ENCODE data around the gene DLG2. TPM values are rescaled to one million over a fixed set of nuclear protein-coding genes. Genes with fewer than 3 reads are reported as not detected.

Gene DLG2
- total RNA-seq, 4 donors from 2014 or later: 11.0 to 34.2 (median 19.8) TPM

DNA sequence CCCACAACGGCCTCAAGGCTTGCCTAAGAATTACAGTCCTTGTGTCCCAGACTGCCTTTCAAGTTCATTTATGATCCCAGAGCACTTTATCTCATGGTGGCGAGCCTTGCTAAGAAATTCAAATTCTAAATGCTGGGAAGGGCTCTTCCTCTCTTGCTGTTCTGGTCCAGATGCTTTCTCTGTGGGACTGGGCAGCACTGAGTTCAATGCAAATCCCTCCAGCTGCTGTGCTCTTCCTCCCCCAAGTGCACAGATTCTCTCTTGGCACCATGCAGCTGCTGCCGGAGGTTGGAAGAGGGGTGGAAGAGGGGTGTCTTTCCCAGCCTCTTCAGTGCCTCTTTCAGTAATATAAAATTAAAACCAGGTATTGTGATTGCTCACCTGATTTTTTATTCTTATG, 828.0 kb downstream of the DLG2 start:
- TF ChIP-seq POLR2A (IDR thresholded peaks at IDR 0.05) (no peak), POLR2AphosphoS5 (IDR thresholded peaks at IDR 0.05) (no peak), EP300 (IDR thresholded peaks at IDR 0.05) (no peak), CTCF (IDR thresholded peaks at IDR 0.05) (no peak)
- Histone ChIP-seq H3K36me3 (no peaks in the 10 kb centered on the region), H3K9me3 (no peaks in the 10 kb centered on the region), H3K4me1 (peaks cover 0 to 3% (median 0%) of the 10 kb centered on the region in 3 donors), H3K4me3 (no peak overlapping the region), H3K27ac (no peak overlapping the region), H3K27me3 (no peaks in the 10 kb centered on the region)
- WGBS, 2 donors (ENCODE audit: low coverage in 1 of 2): 60% methylated on average over 1 of the region's 3 CpGs; no CpG with 5 or more reads in 1 of the 2 donors
- no peak for ATAC-seq

GRCh38 chr11:84795698-84796097, 831.4 kb downstream of the DLG2 start:
- no peaks in the 10 kb centered on the region for H3K36me3 ChIP-seq
- H3K27ac ChIP-seq: no peak overlapping the region
- no peak for ATAC-seq
- TF ChIP-seq POLR2A (IDR thresholded peaks at IDR 0.05): no peak
- no peak for TF ChIP-seq EP300 (IDR thresholded peaks at IDR 0.05)
- no peak for TF ChIP-seq POLR2AphosphoS5 (IDR thresholded peaks at IDR 0.05)
- 100% methylated on average over 2 of the region's 8 CpGs; no CpG with 5 or more reads in 1 of the 2 donors for WGBS, 2 donors (ENCODE audit: low coverage in 1 of 2)
- H3K4me3 ChIP-seq: no peak overlapping the region
- peaks cover 0 to 3% (median 0%) of the 10 kb centered on the region in 3 donors for H3K9me3 ChIP-seq
- no peaks in the 10 kb centered on the region for H3K4me1 ChIP-seq
- H3K27me3 ChIP-seq: no peaks in the 10 kb centered on the region

DNA sequence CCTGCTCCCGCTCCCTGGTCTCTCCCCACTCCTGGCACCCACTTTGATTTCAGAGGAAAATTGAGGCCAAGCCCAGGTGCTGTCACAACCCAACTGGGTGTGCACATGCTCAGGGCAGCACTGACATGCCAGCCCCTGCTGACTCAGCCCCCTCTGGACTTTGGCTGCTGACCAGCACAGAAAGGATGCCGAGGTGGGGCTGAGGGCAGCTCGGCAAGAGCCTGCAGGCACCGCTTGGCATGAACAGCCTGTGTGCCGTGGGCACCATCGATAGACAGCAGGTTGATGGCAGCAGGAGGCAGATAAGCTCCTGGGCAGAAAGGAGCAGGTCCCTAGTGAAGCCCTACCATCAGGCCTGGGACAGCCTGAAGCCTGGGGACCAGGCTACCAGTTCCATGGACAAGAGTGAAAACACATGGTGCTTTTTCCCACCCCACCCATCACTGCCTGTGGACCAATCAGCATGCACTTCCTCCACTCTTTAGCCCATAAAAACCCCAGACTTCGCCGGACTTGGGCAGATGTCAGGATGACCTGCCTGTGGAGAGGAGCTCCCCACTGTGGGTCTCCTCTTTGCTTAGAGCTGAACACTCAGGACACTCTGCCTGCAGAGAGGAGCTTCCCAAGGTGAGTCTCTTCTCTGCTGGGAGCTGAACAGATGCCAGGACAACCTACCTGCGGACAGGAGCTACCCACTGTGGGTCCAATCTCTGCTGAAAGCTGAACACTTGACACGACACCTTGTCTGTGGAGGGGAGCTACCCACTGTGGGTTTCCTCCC, 832.3 kb downstream of the DLG2 start:
- no peaks in the 10 kb centered on the region for H3K4me1 ChIP-seq
- no peak for ATAC-seq
- 100% methylated on average over 1 of the region's 10 CpGs; no CpG with 5 or more reads in 1 of the 2 donors for WGBS, 2 donors (ENCODE audit: low coverage in 1 of 2)
- no peaks in the 10 kb centered on the region for H3K36me3 ChIP-seq
- TF ChIP-seq CTCF (IDR thresholded peaks at IDR 0.05) (no peak), POLR2A (IDR thresholded peaks at IDR 0.05) (no peak), POLR2AphosphoS5 (IDR thresholded peaks at IDR 0.05) (no peak), EP300 (IDR thresholded peaks at IDR 0.05) (no peak)
- peaks cover 0 to 5% (median 0%) of the 10 kb centered on the region in 3 donors for H3K9me3 ChIP-seq
- H3K4me3 ChIP-seq: no peak overlapping the region
- no peak overlapping the region for H3K27ac ChIP-seq
- no peaks in the 10 kb centered on the region for H3K27me3 ChIP-seq

DNA sequence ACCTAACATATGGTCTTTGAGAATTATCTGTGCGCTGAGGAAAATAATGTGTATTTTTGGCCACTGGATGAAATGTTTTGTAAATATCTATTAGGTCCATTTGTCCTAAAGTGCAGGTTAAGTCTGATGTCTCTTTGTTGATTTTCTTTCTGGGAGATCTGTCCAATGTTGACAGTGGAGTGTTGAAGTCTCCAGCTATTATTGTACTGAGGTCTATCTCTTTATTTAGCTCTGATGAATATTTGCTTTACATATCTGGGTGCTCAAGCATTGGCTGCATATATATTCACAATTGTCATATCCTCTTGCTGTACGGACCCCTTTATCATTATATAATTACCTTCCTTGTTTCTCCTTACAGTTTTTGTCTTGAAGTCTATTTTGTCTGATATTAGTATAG, 833.8 kb downstream of the DLG2 start:
- Histone ChIP-seq H3K9me3 (peaks cover 0 to 5% (median 0%) of the 10 kb centered on the region in 3 donors), H3K4me3 (no peak overlapping the region), H3K27ac (no peak overlapping the region), H3K4me1 (no peaks in the 10 kb centered on the region), H3K36me3 (no peaks in the 10 kb centered on the region), H3K27me3 (no peaks in the 10 kb centered on the region)
- no peak for TF ChIP-seq POLR2AphosphoS5 (IDR thresholded peaks at IDR 0.05)
- no peak for TF ChIP-seq EP300 (IDR thresholded peaks at IDR 0.05)
- no peak for TF ChIP-seq POLR2A (IDR thresholded peaks at IDR 0.05)
- TF ChIP-seq CTCF (IDR thresholded peaks at IDR 0.05): no peak
- no peak for ATAC-seq
- WGBS, 2 donors (ENCODE audit: low coverage in 1 of 2): 92 to 95% methylated on average over 2 of the region's 2 CpGs

DNA sequence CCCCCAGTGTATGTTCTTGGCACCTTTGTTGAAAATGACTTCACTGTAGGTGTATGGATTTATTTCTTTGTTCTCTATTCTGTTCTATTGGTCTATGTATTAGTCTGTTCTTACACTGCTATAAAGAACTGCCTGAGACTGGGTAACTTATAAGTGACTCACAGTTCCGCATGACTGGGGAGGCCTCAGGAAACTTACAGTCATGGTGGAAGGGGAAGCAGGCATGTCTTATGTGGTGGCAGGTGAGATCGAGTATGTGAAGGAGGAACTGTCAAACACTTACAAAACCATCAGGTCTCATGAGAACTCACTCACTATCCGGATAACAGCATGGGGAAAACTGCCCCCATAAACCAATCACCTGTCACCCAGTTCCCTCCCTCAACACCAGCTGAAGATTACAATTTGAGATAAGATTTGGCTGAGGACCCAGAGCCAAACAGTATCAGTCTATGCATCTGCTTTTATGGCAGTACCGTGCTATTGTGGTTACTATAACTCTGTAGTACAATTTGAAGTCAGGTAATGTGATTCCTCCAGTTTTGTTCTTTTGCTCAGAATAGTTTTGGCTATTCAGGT, 836.2 kb downstream of the DLG2 start:
- Histone ChIP-seq H3K36me3 (no peaks in the 10 kb centered on the region), H3K27me3 (no peaks in the 10 kb centered on the region), H3K4me1 (no peaks in the 10 kb centered on the region), H3K9me3 (peaks cover 0 to 5% (median 0%) of the 10 kb centered on the region in 3 donors), H3K4me3 (no peak overlapping the region), H3K27ac (no peak overlapping the region)
- TF ChIP-seq POLR2A (IDR thresholded peaks at IDR 0.05) (no peak), EP300 (IDR thresholded peaks at IDR 0.05) (no peak), CTCF (IDR thresholded peaks at IDR 0.05) (no peak), POLR2AphosphoS5 (IDR thresholded peaks at IDR 0.05) (no peak)
- no peak for ATAC-seq
- 76 to 95% methylated on average over 2 to 4 of the region's 4 CpGs for WGBS, 2 donors (ENCODE audit: low coverage in 1 of 2)
